ENCODE data around the gene ZNF277.

ZNF277 gene

GRCh38 chr7:112185005-112185834 is 21.3 kb upstream of the ZNF277 start:
- DNase-seq, result no peak

- no peak for DNase-seq
Observed at GRCh38 chr7:112186300-112186699, 20.2 kb upstream of the ZNF277 start.

GRCh38 chr7:112188257-112188656 is 18.2 kb upstream of the ZNF277 start:
- DNase-seq, result no peak

- DNase-seq, result no peak
Observed at GRCh38 chr7:112189691-112190090, 16.8 kb upstream of the ZNF277 start.

- no peak for DNase-seq
Observed at GRCh38 chr7:112190120-112190519, 16.4 kb upstream of the ZNF277 start.

- no peak for DNase-seq
Observed at GRCh38 chr7:112192236-112193154, 14.0 kb upstream of the ZNF277 start.

GRCh38 chr7:112193915-112194502 is 12.5 kb upstream of the ZNF277 start:
- no peak for DNase-seq

GRCh38 chr7:112195717-112196116 is 10.8 kb upstream of the ZNF277 start:
- no peak for DNase-seq

- no peak for DNase-seq
Observed at GRCh38 chr7:112197322-112197721, 9.2 kb upstream of the ZNF277 start.

GRCh38 chr7:112199035-112199655 is 7.3 kb upstream of the ZNF277 start:
- no peak for DNase-seq

GRCh38 chr7:112199672-112200071 is 6.8 kb upstream of the ZNF277 start:
- no peak for DNase-seq

- DNase-seq, result no peak
Observed at GRCh38 chr7:112201411-112201810, 5.1 kb upstream of the ZNF277 start.

GRCh38 chr7:112201839-112202238 is 4.7 kb upstream of the ZNF277 start:
- no peak for DNase-seq

GRCh38 chr7:112202816-112203215 is 3.7 kb upstream of the ZNF277 start:
- DNase-seq, result no peak

- DNase-seq, result no peak
Observed at GRCh38 chr7:112203365-112203739, 3.1 kb upstream of the ZNF277 start.

- peak; percentile 5 for DNase-seq
Observed at GRCh38 chr7:112204499-112205342, 1.8 kb upstream of the ZNF277 start.

GRCh38 chr7:112205343-112206237 is 905 bp upstream of the ZNF277 start:
- peak; percentile 6 for DNase-seq

GRCh38 chr7:112206991-112207592 is 597 bp downstream of the ZNF277 start:
- DNase-seq, result peak; percentile 1

GRCh38 chr7:112207765-112208164 is 1.3 kb downstream of the ZNF277 start:
- DNase-seq, result no peak

GRCh38 chr7:112211348-112211907 is 4.9 kb downstream of the ZNF277 start:
- DNase-seq, result no peak

All from CD4-positive, alpha-beta T cell treated with Interleukin-4 for 4 hours (primary cell).